ENCODE data around the gene RAD9A.

Gene RAD9A

DNA sequence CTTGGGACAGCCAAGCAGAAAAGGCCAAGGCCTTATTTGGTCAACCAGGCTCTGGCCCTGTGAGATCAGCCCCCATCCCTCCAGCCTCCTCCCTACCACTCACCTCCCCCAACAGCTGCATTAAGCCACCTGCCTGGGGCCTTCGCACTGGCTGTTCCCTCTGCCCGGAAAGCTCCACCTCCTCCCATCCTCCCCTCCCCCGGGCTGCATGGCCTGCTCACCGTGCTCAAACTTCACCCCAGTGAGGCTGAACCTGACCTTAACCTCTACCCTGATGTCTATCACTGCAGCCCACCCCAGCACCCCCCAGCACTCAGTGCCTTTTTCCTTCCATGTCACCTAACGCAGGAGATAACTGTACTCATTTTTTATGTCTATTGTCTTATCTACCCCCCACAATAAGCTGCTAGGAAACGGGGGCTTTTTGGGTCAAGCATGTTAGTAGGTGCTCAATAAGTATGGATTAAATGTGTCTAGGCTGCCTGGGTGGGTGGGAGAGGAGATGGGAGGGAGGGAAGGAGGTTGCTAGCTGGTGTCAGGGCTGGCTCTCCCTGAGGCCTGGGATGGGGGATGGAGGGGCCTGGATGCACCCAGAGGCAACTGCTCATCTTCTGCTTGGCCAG is 44.8 kb downstream of the RAD9A start:
- peak overlapping the region; percentile 97 for H3K27ac ChIP-seq (ENCODE audit: low read depth, low read length, poor library complexity, severe bottlenecking)
- no peaks in the 10 kb centered on the region for H3F3A ChIP-seq (ENCODE audit: insufficient read depth, low read length)
- peaks cover 50% of the 10 kb centered on the region for H3K36me3 ChIP-seq (ENCODE audit: insufficient read depth, low read length)
- peak overlapping the region; percentile 89 for H3K4me2 ChIP-seq (ENCODE audit: low read length)
- H3K9ac ChIP-seq (ENCODE audit: low read length): peak overlapping the region; percentile 92
- TF ChIP-seq, protein P1, sequence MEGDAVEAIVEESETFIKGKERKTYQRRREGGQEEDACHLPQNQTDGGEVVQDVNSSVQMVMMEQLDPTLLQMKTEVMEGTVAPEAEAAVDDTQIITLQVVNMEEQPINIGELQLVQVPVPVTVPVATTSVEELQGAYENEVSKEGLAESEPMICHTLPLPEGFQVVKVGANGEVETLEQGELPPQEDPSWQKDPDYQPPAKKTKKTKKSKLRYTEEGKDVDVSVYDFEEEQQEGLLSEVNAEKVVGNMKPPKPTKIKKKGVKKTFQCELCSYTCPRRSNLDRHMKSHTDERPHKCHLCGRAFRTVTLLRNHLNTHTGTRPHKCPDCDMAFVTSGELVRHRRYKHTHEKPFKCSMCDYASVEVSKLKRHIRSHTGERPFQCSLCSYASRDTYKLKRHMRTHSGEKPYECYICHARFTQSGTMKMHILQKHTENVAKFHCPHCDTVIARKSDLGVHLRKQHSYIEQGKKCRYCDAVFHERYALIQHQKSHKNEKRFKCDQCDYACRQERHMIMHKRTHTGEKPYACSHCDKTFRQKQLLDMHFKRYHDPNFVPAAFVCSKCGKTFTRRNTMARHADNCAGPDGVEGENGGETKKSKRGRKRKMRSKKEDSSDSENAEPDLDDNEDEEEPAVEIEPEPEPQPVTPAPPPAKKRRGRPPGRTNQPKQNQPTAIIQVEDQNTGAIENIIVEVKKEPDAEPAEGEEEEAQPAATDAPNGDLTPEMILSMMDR (IDR thresholded peaks at IDR 0.05; ENCODE audit: low read length): no peak
- no peak for TF ChIP-seq EZH2 (IDR thresholded peaks at IDR 0.05; ENCODE audit: borderline replicate concordance, low read length)
- H2AFZ ChIP-seq (ENCODE audit: low read length): no peak overlapping the region
- H3K9me2 ChIP-seq (ENCODE audit: low read depth, low read length): no peaks in the 10 kb centered on the region
- H3K79me2 ChIP-seq (ENCODE audit: insufficient read depth, low read length): no peaks in the 10 kb centered on the region
- peaks cover 97% of the 10 kb centered on the region for H3K4me1 ChIP-seq (ENCODE audit: insufficient read depth, low read length, severe bottlenecking)
- H3K4me3 ChIP-seq (ENCODE audit: low read depth, low read length, poor library complexity, severe bottlenecking): peak overlapping the region; percentile 79
- H4K20me1 ChIP-seq (ENCODE audit: insufficient read depth, low read length): no peaks in the 10 kb centered on the region
- no peaks in the 10 kb centered on the region for H3K9me3 ChIP-seq (ENCODE audit: low read length)
- H3K27me3 ChIP-seq (ENCODE audit: insufficient read depth, low read length): no peaks in the 10 kb centered on the region

DNA sequence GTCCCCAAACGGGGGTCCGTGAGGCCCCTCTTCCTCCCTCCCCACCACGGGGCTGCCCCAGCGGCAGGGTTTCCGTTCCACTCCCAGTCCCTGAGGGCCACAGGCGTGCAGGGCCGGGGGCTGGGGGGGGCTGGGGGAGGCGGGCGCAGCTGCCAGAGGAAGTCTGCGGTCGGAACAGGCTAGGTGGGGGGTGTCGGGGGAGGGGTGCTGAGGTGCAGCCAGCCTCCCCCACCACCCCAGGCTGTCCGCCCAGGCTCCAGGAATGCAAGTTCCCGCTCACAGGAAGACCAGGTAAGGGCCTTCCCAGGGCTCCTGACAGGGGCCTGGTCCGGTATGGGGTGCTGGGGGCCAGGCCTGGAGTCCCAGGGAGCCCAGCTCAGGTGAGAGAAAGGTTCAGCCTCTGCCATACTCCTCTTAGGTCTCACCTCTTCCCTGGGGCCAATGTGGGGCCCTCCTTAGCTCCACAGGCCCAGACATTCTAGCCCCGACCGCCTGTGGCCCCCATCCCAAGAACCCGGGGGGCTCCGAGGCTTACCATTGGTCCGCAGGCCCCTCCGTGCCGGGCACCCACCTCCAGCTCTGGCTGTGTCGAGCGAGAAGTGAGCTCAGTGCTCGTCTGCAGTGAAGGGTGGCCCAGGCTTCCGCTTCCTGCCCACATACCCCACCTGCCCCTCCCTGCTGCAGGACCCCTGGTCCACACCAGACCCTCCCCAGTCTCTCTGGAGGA is 45.5 kb downstream of the RAD9A start, which contains the start of gene PTPRCAP:
PTPRCAP (minus strand) TSS at position 601 of the 727 bp plus-strand sequence; CDS start at position 538, 63 bp downstream.
- no peaks in the 10 kb centered on the region for H4K20me1 ChIP-seq (ENCODE audit: insufficient read depth, low read length)
- peak within 1 kb of the TSS; percentile 97 for H3K27ac ChIP-seq (ENCODE audit: low read depth, low read length, poor library complexity, severe bottlenecking)
- H2AFZ ChIP-seq (ENCODE audit: low read length): no peak within 1 kb of the TSS
- peaks cover 43% of the 10 kb centered on the region for H3K36me3 ChIP-seq (ENCODE audit: insufficient read depth, low read length)
- no peaks in the 10 kb centered on the region for H3K9me2 ChIP-seq (ENCODE audit: low read depth, low read length)
- 0 out of 2 replicates have a peak, but pooled peaks cover 1% of the 10 kb centered on the region for H3F3A ChIP-seq (ENCODE audit: insufficient read depth, low read length)
- peaks cover 97% of the 10 kb centered on the region for H3K4me1 ChIP-seq (ENCODE audit: insufficient read depth, low read length, severe bottlenecking)
- H3K79me2 ChIP-seq (ENCODE audit: insufficient read depth, low read length): no peaks in the 10 kb centered on the region
- TF ChIP-seq, protein P1 (IDR thresholded peaks at IDR 0.05; ENCODE audit: low read length): no peak
- no peak for TF ChIP-seq EZH2 (IDR thresholded peaks at IDR 0.05; ENCODE audit: borderline replicate concordance, low read length)
- peak within 1 kb of the TSS; percentile 79 for H3K4me3 ChIP-seq (ENCODE audit: low read depth, low read length, poor library complexity, severe bottlenecking)
- no peaks in the 10 kb centered on the region for H3K9me3 ChIP-seq (ENCODE audit: low read length)
- H3K27me3 ChIP-seq (ENCODE audit: insufficient read depth, low read length): no peaks in the 10 kb centered on the region
- H3K4me2 ChIP-seq (ENCODE audit: low read length): peak within 1 kb of the TSS; percentile 89
- H3K9ac ChIP-seq (ENCODE audit: low read length): peak within 1 kb of the TSS; percentile 92

DNA sequence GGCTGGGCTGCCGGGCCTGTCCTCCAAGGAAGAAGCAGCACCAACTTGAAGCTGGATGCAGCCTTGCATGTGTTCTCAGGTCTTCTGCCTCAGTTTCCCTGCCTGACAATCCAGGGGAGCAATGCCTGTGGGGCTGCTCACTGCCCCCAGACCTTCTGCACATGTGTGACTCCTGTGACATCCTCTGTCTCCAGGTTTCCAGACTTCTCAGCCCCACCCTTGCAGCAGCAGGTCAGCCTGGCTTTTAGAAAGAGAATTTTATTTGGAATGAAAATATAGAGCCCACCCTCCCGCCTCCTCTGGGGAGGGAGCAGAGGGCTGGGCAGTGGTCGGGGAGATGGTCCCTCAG is 46.0 kb downstream of the RAD9A start:
- no peaks in the 10 kb centered on the region for H3K79me2 ChIP-seq (ENCODE audit: insufficient read depth, low read length)
- H3K9me2 ChIP-seq (ENCODE audit: low read depth, low read length): no peaks in the 10 kb centered on the region
- H2AFZ ChIP-seq (ENCODE audit: low read length): no peak overlapping the region
- H3K4me1 ChIP-seq (ENCODE audit: insufficient read depth, low read length, severe bottlenecking): peaks cover 97% of the 10 kb centered on the region
- no peaks in the 10 kb centered on the region for H4K20me1 ChIP-seq (ENCODE audit: insufficient read depth, low read length)
- peak overlapping the region; percentile 89 for H3K4me2 ChIP-seq (ENCODE audit: low read length)
- H3K4me3 ChIP-seq (ENCODE audit: low read depth, low read length, poor library complexity, severe bottlenecking): peak overlapping the region; percentile 79
- H3F3A ChIP-seq (ENCODE audit: insufficient read depth, low read length): peaks cover 7% of the 10 kb centered on the region; the same call in 1 of the 2 replicates
- H3K9me3 ChIP-seq (ENCODE audit: low read length): no peaks in the 10 kb centered on the region
- peaks cover 37% of the 10 kb centered on the region for H3K36me3 ChIP-seq (ENCODE audit: insufficient read depth, low read length)
- H3K9ac ChIP-seq (ENCODE audit: low read length): peak overlapping the region; percentile 92
- TF ChIP-seq, protein P1 (IDR thresholded peaks at IDR 0.05; ENCODE audit: low read length): no peak
- TF ChIP-seq EZH2 (IDR thresholded peaks at IDR 0.05; ENCODE audit: borderline replicate concordance, low read length): no peak
- no peaks in the 10 kb centered on the region for H3K27me3 ChIP-seq (ENCODE audit: insufficient read depth, low read length)
- H3K27ac ChIP-seq (ENCODE audit: low read depth, low read length, poor library complexity, severe bottlenecking): peak overlapping the region; percentile 97

Data from OCI-LY1 (cell line).